ENCODE results near the gene CELF1.
"Not testable (repeated sequence)": the region's sequence is repeated elsewhere in the genome, so short reads cannot be mapped to it uniquely, and the experiment has no call there.

The CELF1 gene

GRCh38 chr11:47533690-47534151 is 19.2 kb downstream of the CELF1 start:
- Histone ChIP-seq H3K9me3 (ENCODE audit: control insufficient read depth, low read length) (no peaks in the 10 kb centered on the region), H2AFZ (ENCODE audit: low read depth, low read length) (no peak overlapping the region), H3K14ac (ENCODE audit: low read length in 2 of 2) (no peak overlapping the region), H3K4me1 (ENCODE audit: control insufficient read depth, insufficient read depth, low read depth, low read length) (peaks cover 11% of the 10 kb centered on the region), H3K23ac (ENCODE audit: low read length in 2 of 2) (no peak overlapping the region), H2BK120ac (ENCODE audit: low read depth, low read length) (no peak overlapping the region), H3K27me3 (ENCODE audit: control insufficient read depth in 1 of 2, insufficient read depth in 1 of 2, low read length in 2 of 2) (no peaks in the 10 kb centered on the region), H3K79me1 (replicated peaks; ENCODE audit: low read length, poor library complexity, severe bottlenecking) (no peaks in the 10 kb centered on the region), H3K9ac (ENCODE audit: low read length) (no peak overlapping the region), H2AK5ac (ENCODE audit: low read length, severe bottlenecking) (no peak overlapping the region), H3K27ac (ENCODE audit: low read length, poor library complexity, severe bottlenecking) (no peak overlapping the region), H3K18ac (ENCODE audit: low read depth in 1 of 2, low read length in 2 of 2) (no peak overlapping the region), H2BK5ac (ENCODE audit: low read depth, low read length, poor library complexity, severe bottlenecking) (no peak overlapping the region), H3K4me2 (ENCODE audit: low read length, poor library complexity, severe bottlenecking) (no peak overlapping the region), H2BK12ac (ENCODE audit: low read length in 2 of 2) (no peak overlapping the region), H4K91ac (ENCODE audit: low read length) (no peak overlapping the region), H4K8ac (ENCODE audit: low read length) (no peak overlapping the region), H3K36me3 (ENCODE audit: control insufficient read depth in 1 of 2, insufficient read depth in 2 of 2, low read depth in 1 of 2, low read length in 2 of 2) (peaks cover 14 to 17% of the 10 kb centered on the region in 2 experiments), H2BK15ac (ENCODE audit: low read depth, poor library complexity, severe bottlenecking) (no peak overlapping the region), H3K4ac (ENCODE audit: low read depth in 1 of 2, low read length in 2 of 2) (no peak overlapping the region), H3K4me3 (ENCODE audit: insufficient read depth in 1 of 2, low read depth in 1 of 2, low read length in 2 of 2) (no peak overlapping the region)
- 100% methylated on average over 1 of the region's 2 CpGs for WGBS
- DNase-seq: peak; percentile 84

GRCh38 chr11:47532597-47533213 is 20.2 kb downstream of the CELF1 start:
- Histone ChIP-seq H3K14ac (ENCODE audit: low read length in 2 of 2) (no peak overlapping the region), H3K9me3 (ENCODE audit: control insufficient read depth, low read length) (no peaks in the 10 kb centered on the region), H2BK12ac (ENCODE audit: low read length in 2 of 2) (no peak overlapping the region), H3K27ac (ENCODE audit: low read length, poor library complexity, severe bottlenecking) (no peak overlapping the region), H3K4me1 (ENCODE audit: control insufficient read depth, insufficient read depth, low read depth, low read length) (peaks cover 11% of the 10 kb centered on the region), H4K8ac (ENCODE audit: low read length) (no peak overlapping the region), H2AFZ (ENCODE audit: low read depth, low read length) (no peak overlapping the region), H2BK15ac (ENCODE audit: low read depth, poor library complexity, severe bottlenecking) (no peak overlapping the region), H3K9ac (ENCODE audit: low read length) (peak overlapping the region; percentile 53), H3K18ac (ENCODE audit: low read depth in 1 of 2, low read length in 2 of 2) (no peak overlapping the region), H3K4ac (ENCODE audit: low read depth in 1 of 2, low read length in 2 of 2) (no peak overlapping the region), H3K36me3 (ENCODE audit: control insufficient read depth in 1 of 2, insufficient read depth in 2 of 2, low read depth in 1 of 2, low read length in 2 of 2) (peaks cover 14 to 21% of the 10 kb centered on the region in 2 experiments), H2BK120ac (ENCODE audit: low read depth, low read length) (no peak overlapping the region), H2AK5ac (ENCODE audit: low read length, severe bottlenecking) (no peak overlapping the region), H3K23ac (ENCODE audit: low read length in 2 of 2) (no peak overlapping the region), H3K4me2 (ENCODE audit: low read length, poor library complexity, severe bottlenecking) (no peak overlapping the region), H3K4me3 (ENCODE audit: insufficient read depth in 1 of 2, low read depth in 1 of 2, low read length in 2 of 2) (no peak overlapping the region), H2BK5ac (ENCODE audit: low read depth, low read length, poor library complexity, severe bottlenecking) (no peak overlapping the region), H4K91ac (ENCODE audit: low read length) (no peak overlapping the region), H3K79me1 (replicated peaks; ENCODE audit: low read length, poor library complexity, severe bottlenecking) (no peaks in the 10 kb centered on the region), H3K27me3 (ENCODE audit: control insufficient read depth in 1 of 2, insufficient read depth in 1 of 2, low read length in 2 of 2) (no peaks in the 10 kb centered on the region)
- peak; percentile 75 for DNase-seq
- WGBS: 96% methylated on average over 2 of the region's 2 CpGs

GRCh38 chr11:47531666-47532065 is 21.3 kb downstream of the CELF1 start:
- no peak overlapping the region for H3K4me3 ChIP-seq (ENCODE audit: insufficient read depth in 1 of 2, low read depth in 1 of 2, low read length in 2 of 2)
- H3K4me1 ChIP-seq (ENCODE audit: control insufficient read depth, insufficient read depth, low read depth, low read length): peaks cover 13% of the 10 kb centered on the region
- H3K4ac ChIP-seq (ENCODE audit: low read depth in 1 of 2, low read length in 2 of 2): no peak overlapping the region
- H3K14ac ChIP-seq (ENCODE audit: low read length in 2 of 2): no peak overlapping the region
- H2BK5ac ChIP-seq (ENCODE audit: low read depth, low read length, poor library complexity, severe bottlenecking): no peak overlapping the region
- H2AFZ ChIP-seq (ENCODE audit: low read depth, low read length): no peak overlapping the region
- no peak overlapping the region for H2AK5ac ChIP-seq (ENCODE audit: low read length, severe bottlenecking)
- H3K9ac ChIP-seq (ENCODE audit: low read length): no peak overlapping the region
- peaks cover 14 to 27% of the 10 kb centered on the region in 2 experiments for H3K36me3 ChIP-seq (ENCODE audit: control insufficient read depth in 1 of 2, insufficient read depth in 2 of 2, low read depth in 1 of 2, low read length in 2 of 2)
- H3K23ac ChIP-seq (ENCODE audit: low read length in 2 of 2): no peak overlapping the region
- no peak overlapping the region for H2BK120ac ChIP-seq (ENCODE audit: low read depth, low read length)
- DNase-seq: no peak
- H3K9me3 ChIP-seq (ENCODE audit: control insufficient read depth, low read length): no peaks in the 10 kb centered on the region
- H4K8ac ChIP-seq (ENCODE audit: low read length): no peak overlapping the region
- H2BK15ac ChIP-seq (ENCODE audit: low read depth, poor library complexity, severe bottlenecking): no peak overlapping the region
- H3K27ac ChIP-seq (ENCODE audit: low read length, poor library complexity, severe bottlenecking): no peak overlapping the region
- H3K18ac ChIP-seq (ENCODE audit: low read depth in 1 of 2, low read length in 2 of 2): no peak overlapping the region
- no peak overlapping the region for H2BK12ac ChIP-seq (ENCODE audit: low read length in 2 of 2)
- H4K91ac ChIP-seq (ENCODE audit: low read length): no peak overlapping the region
- no peaks in the 10 kb centered on the region for H3K79me1 ChIP-seq (replicated peaks; ENCODE audit: low read length, poor library complexity, severe bottlenecking)
- H3K27me3 ChIP-seq (ENCODE audit: control insufficient read depth in 1 of 2, insufficient read depth in 1 of 2, low read length in 2 of 2): no peaks in the 10 kb centered on the region
- no peak overlapping the region for H3K4me2 ChIP-seq (ENCODE audit: low read length, poor library complexity, severe bottlenecking)
- 90% methylated on average over 3 of the region's 3 CpGs for WGBS

GRCh38 chr11:47530721-47531120 is 22.2 kb downstream of the CELF1 start:
- not testable (repeated sequence) for H3K9ac ChIP-seq (ENCODE audit: low read length); H3K4ac ChIP-seq (ENCODE audit: low read depth in 1 of 2, low read length in 2 of 2); H4K8ac ChIP-seq (ENCODE audit: low read length); H2AK5ac ChIP-seq (ENCODE audit: low read length, severe bottlenecking); H3K4me2 ChIP-seq (ENCODE audit: low read length, poor library complexity, severe bottlenecking); H2BK5ac ChIP-seq (ENCODE audit: low read depth, low read length, poor library complexity, severe bottlenecking); H3K18ac ChIP-seq (ENCODE audit: low read depth in 1 of 2, low read length in 2 of 2); H2BK120ac ChIP-seq (ENCODE audit: low read depth, low read length); DNase-seq; H3K9me3 ChIP-seq (ENCODE audit: control insufficient read depth, low read length); H3K4me3 ChIP-seq (ENCODE audit: insufficient read depth in 1 of 2, low read depth in 1 of 2, low read length in 2 of 2); H2AFZ ChIP-seq (ENCODE audit: low read depth, low read length); H3K14ac ChIP-seq (ENCODE audit: low read length in 2 of 2); H3K79me1 ChIP-seq (replicated peaks; ENCODE audit: low read length, poor library complexity, severe bottlenecking); H3K27ac ChIP-seq (ENCODE audit: low read length, poor library complexity, severe bottlenecking); H2BK15ac ChIP-seq (ENCODE audit: low read depth, poor library complexity, severe bottlenecking); H3K27me3 ChIP-seq (ENCODE audit: control insufficient read depth in 1 of 2, insufficient read depth in 1 of 2, low read length in 2 of 2); H4K91ac ChIP-seq (ENCODE audit: low read length); H3K23ac ChIP-seq (ENCODE audit: low read length in 2 of 2); H2BK12ac ChIP-seq (ENCODE audit: low read length in 2 of 2)
- H3K4me1 ChIP-seq (ENCODE audit: control insufficient read depth, insufficient read depth, low read depth, low read length): peaks cover 16% of the 10 kb centered on the region
- peaks cover 9 to 27% of the 10 kb centered on the region in 2 experiments for H3K36me3 ChIP-seq (ENCODE audit: control insufficient read depth in 1 of 2, insufficient read depth in 2 of 2, low read depth in 1 of 2, low read length in 2 of 2)
- WGBS: 97% methylated on average over 9 of the region's 9 CpGs

All from mesenchymal stem cell (in vitro differentiated cells and primary cell).